K562 (cell line): ENCODE results near the gene NPDC1. TPM values are rescaled to one million over a fixed set of nuclear protein-coding genes. Genes with fewer than 3 reads are reported as not detected.

ENCODE experiments used
- ATAC-seq: fragments of 200-7000 bp; cut with Tn5 transposase; 3 replicates; pipeline ENCODE4 v1.9.1; 2020; ENCODE audit warnings: moderate library complexity
- BruUV-seq: library from RNA; stranded (reverse); fragments of 400-500 nt; replicated peaks from 2 replicates; lab custom pipeline; 2021; lab: Mats Ljungman, UMichigan
- CTCF ChIA-PET: fragments of 300-600 bp; formaldehyde crosslinking; extraction: SDS; loops from one replicate; lab custom pipeline; 2021; ENCODE audit warnings: low intra/inter-chr PET ratio; lab: Yijun Ruan, JAX
- POLR2A ChIA-PET: fragments of 300-600, 350-650 bp; sonication (Branson Sonifier 250); formaldehyde crosslinking; extraction: SDS; loops from one replicate; lab custom pipeline; 2021; ENCODE audit warnings: antibody characterized with exemption, inconsistent platforms; lab: Yijun Ruan, JAX
- DNase-seq, 4 experiments: peaks; one replicate each; pipeline versions ENCODE4 v3.0.0 to v3.0.0-alpha.2; 2011 to 2018; ENCODE audit warnings: low spot score in 3 of 4, mixed read lengths in 3 of 4; ENCODE audit errors: extremely low read depth in 1 of 4
- FAIRE-seq: peaks from 2 replicates; lab custom pipeline; 2011; peaks lifted over from hg19 to GRCh38; lab: Jason Lieb, UNC
- H2AFZ ChIP-seq: 2 replicates; pipeline ENCODE4 v1.6.0; 2011; ENCODE audit warnings: low read depth, low read length, control low read depth, inconsistent platforms
- H3K27ac ChIP-seq: fragments of 200-600 bp; 3 replicates; pipeline ENCODE4 v1.8.0; 2011; ENCODE audit warnings: low read depth, mild to moderate bottlenecking, control low read depth, inconsistent platforms, low read length, moderate library complexity, mixed read lengths; ENCODE audit errors: extremely low read depth
- H3K27me3 ChIP-seq, 2 experiments: fragments of 300-600 bp in 1 of 2; 2 replicates in 1 of 2; 3 replicates in 1 of 2; pipeline versions ENCODE4 v1.6.0 to v1.8.0; 2011; ENCODE audit warnings: inconsistent platforms in 2 of 2, low read length in 2 of 2, mild to moderate bottlenecking in 1 of 2, mixed read lengths in 1 of 2, moderate library complexity in 1 of 2; ENCODE audit not compliant: control insufficient read depth in 2 of 2, insufficient read depth in 2 of 2
- H3K36me3 ChIP-seq: fragments of 300-600 bp; 3 replicates; pipeline ENCODE4 v1.8.0; 2011; ENCODE audit warnings: mild to moderate bottlenecking, low read length, inconsistent platforms; ENCODE audit not compliant: control insufficient read depth, insufficient read depth
- H3K4me1 ChIP-seq, 2 experiments: fragments of 200-600 bp in 1 of 2; replicated peaks in 1 of 2; 2 replicates in 1 of 2; 3 replicates in 1 of 2; pipeline versions ENCODE4 v1.5.1 to v1.8.0; 2011; ENCODE audit warnings: inconsistent platforms in 2 of 2, low read length in 2 of 2, mild to moderate bottlenecking in 1 of 2, mixed read lengths in 1 of 2, moderate library complexity in 1 of 2; ENCODE audit not compliant: control insufficient read depth in 2 of 2, insufficient read depth in 2 of 2
- H3K4me2 ChIP-seq: 2 replicates; pipeline ENCODE4 v1.6.1; 2011; ENCODE audit warnings: low read length, control low read depth, inconsistent platforms, mixed read lengths; ENCODE audit not compliant: insufficient read depth
- H3K4me3 ChIP-seq: fragments of 200-600 bp; sonication (generic), shearing (Covaris generic); 2 replicates; pipeline ENCODE4 v1.5.1; 2016; ENCODE audit warnings: control low read depth, inconsistent platforms
- H3K79me2 ChIP-seq: fragments of 200-600 bp; 3 replicates; pipeline ENCODE4 v1.8.0; 2011; ENCODE audit warnings: low read length, inconsistent platforms; ENCODE audit not compliant: control insufficient read depth, insufficient read depth
- H3K9ac ChIP-seq, 2 experiments: 2 replicates each; pipeline versions ENCODE4 v1.6.0 to v1.6.1; 2011; ENCODE audit warnings: low read depth in 2 of 2, low read length in 2 of 2, control low read depth in 1 of 2, inconsistent platforms in 1 of 2, mild to moderate bottlenecking in 1 of 2, mixed read lengths in 1 of 2; ENCODE audit not compliant: insufficient read depth in 1 of 2
- H3K9me1 ChIP-seq: one replicate; pipeline ENCODE4 v1.6.0; 2011; ENCODE audit warnings: inconsistent platforms, mild to moderate bottlenecking, low read length, moderate library complexity; ENCODE audit not compliant: control insufficient read depth, insufficient read depth
- H3K9me3 ChIP-seq: replicated peaks from 2 replicates; pipeline ENCODE4 v1.5.1; 2011; ENCODE audit warnings: low read depth, low read length, inconsistent platforms; ENCODE audit not compliant: control insufficient read depth, insufficient read depth
- H4K20me1 ChIP-seq: replicated peaks from 2 replicates; pipeline ENCODE4 v1.6.1; 2011; ENCODE audit warnings: low read length, inconsistent platforms, mixed read lengths; ENCODE audit not compliant: control insufficient read depth, insufficient read depth
- BHLHE40 ChIP-seq: IDR thresholded peaks from 2 replicates; pipeline ENCODE4 v1.6.1; 2011; ENCODE audit warnings: low read length, improper control_type of control experiment
- NCOA2 ChIP-seq, 2 experiments: fragments of 450-650 bp; IDR thresholded peaks; 2 replicates each; pipeline ENCODE4 v1.6.1; 2018; ENCODE audit warnings: mild to moderate bottlenecking in 2 of 2, moderate library complexity in 1 of 2; ENCODE audit not compliant: partially characterized antibody in 2 of 2
- RHOXF2B ChIP-seq: fragments of 250-450 bp; sonication (Bioruptor Pico); conservative IDR thresholded peaks from 2 replicates; pipeline ENCODE4 v1.5.1; 2021
- SMARCA4 ChIP-seq: fragments of 450-650 bp; IDR thresholded peaks from 2 replicates; pipeline ENCODE4 v1.6.1; 2016
- ZFX ChIP-seq: sonication (generic); formaldehyde crosslinking; IDR thresholded peaks from 2 replicates; pipeline ENCODE4 v1.8.0; 2022; ENCODE audit warnings: mild to moderate bottlenecking, missing genetic modification reagents, moderate library complexity
- ZNF212 ChIP-seq: fragments of 450-650 bp; formaldehyde crosslinking; IDR thresholded peaks from 2 replicates; pipeline ENCODE4 v1.4.0; 2020; ENCODE audit warnings: mild to moderate bottlenecking
- ZNF24 ChIP-seq: fragments of 450-650 bp; IDR thresholded peaks from 2 replicates; pipeline ENCODE4 v1.6.1; 2016
- WGBS: fragments of 100-300 bp; shearing (Covaris generic); methylation state at CpG from one replicate; pipeline ENCODE4 v1.1.6; 2016; ENCODE audit warnings: low coverage, mixed read lengths; ENCODE audit not compliant: insufficient coverage; ENCODE audit errors: missing lambda C conversion rate; 5-methylcytosine and 5-hydroxymethylcytosine counted together
- in situ Hi-C: fragments of 300-500 bp; cut with MboI; formaldehyde crosslinking; loops from 4 replicates; pipeline ENCODE4 v1.15.0; 2018; ENCODE audit warnings: inconsistent platforms, mixed read lengths
- intact Hi-C: fragments of 100-400 bp; cut with micrococcal nuclease; formaldehyde crosslinking; loops from 2 replicates; pipeline ENCODE4 v1.14.2; 2022
- polyA plus RNA-seq, 8 experiments: library from polyadenylated mRNA; depleted of rRNA in 4 of 8; stranded (reverse) in 5 of 8; unstranded in 3 of 8; fragments of >200 nt; fragmentation: Nextera tagmentation in 2 of 8; fragmentation: Illumina TruSeq in 1 of 8; extraction: Ambion mirVana in 2 of 8; extraction: Trizol in 1 of 8; gene quantifications; 2 replicates each; pipeline versions ENCODE4 v1.2.1 to v1.2.3, GENCODE V29; 2011 to 2014; ENCODE audit warnings: inconsistent platforms in 1 of 8, missing spikeins in 1 of 8
- total RNA-seq, 7 experiments: library from RNA; depleted of rRNA in 6 of 7; stranded (reverse); fragments of >200 nt in 6 of 7; fragmentation: Illumina TruSeq in 2 of 7; extraction: Trizol in 2 of 7; gene quantifications; 2 replicates each; pipeline versions ENCODE4 v1.2.1 to v1.2.3, GENCODE V29; 2011 to 2021; ENCODE audit warnings: low replicate concordance in 1 of 7
- TF ChIP-seq, protein P1 (sequence below): fragments of 250-450 bp; sonication (Bioruptor Pico); IDR thresholded peaks from 2 replicates; pipeline ENCODE4 v1.8.0; 2021; ENCODE audit warnings: borderline replicate concordance, mild to moderate bottlenecking, moderate library complexity; ENCODE audit not compliant: poor library complexity, severe bottlenecking
- TF ChIP-seq, protein P2 (sequence below): sonication (generic); formaldehyde crosslinking; IDR thresholded peaks from 2 replicates; pipeline ENCODE4 v1.8.1; 2023; ENCODE audit warnings: mild to moderate bottlenecking, missing genetic modification reagents

Gene NPDC1
- total and polyA plus RNA-seq, 9 of the 15 experiments (the other 6 are each of a cell fraction or from before 2014, with no cell fraction given), result 0.06 to 2.1 (median 0.53) TPM; not detected in 3

DNA sequence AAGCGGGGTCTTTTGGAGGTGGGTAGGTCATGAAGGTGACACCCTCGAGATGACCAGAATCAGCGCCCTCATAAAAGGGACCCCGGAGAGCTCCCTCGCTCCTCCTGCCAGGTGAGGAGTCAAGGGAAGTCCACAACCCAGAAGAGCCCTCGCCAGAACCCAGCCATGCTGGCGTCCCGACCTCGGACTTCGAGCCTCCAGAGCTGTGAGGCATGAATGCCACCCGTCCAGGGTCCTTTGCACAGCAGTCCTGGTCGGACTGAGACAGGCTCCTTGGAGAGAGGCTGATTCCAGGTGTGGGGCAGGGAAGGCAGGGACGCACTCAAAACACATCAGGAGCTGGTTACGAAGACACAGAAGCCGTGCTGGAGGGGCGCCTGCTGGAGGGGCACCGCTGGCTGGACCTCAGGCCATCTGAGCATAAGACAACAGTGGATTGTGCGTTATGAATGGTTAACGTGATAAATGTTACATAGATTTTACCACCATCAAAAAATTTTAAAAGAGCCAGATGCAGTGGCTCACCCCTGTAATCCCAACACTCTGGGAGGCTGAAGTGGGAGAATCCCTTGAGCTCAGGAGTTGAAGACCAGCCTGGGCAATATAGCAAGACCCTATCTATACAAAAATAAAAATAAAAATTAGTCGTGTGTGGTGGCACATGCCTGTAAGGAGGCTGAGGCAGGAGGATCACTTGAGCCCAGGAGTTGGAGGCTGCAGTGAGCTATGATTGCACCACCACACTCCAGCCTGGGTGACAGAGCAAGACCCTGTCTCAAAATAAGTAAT, 43.9 kb downstream of the NPDC1 start:
- Histone ChIP-seq H3K4me3 (no peak overlapping the region), H3K9ac (peak overlapping the region in 1 of 2 experiments; percentile 72; a peak in 2 of 4 replicates), H3K9me3 (0 out of 2 replicates have a peak, but pooled peaks cover 1% of the 10 kb centered on the region), H4K20me1 (no peaks in the 10 kb centered on the region), H2AFZ (no peak overlapping the region), H3K9me1 (no peaks in the 10 kb centered on the region), H3K4me2 (no peak overlapping the region), H3K4me1 (peaks cover 8 to 34% of the 10 kb centered on the region in 2 experiments; a peak in 3 of 5 replicates), H3K36me3 (no peaks in the 10 kb centered on the region), H3K27me3 (no peaks in the 10 kb centered on the region), H3K79me2 (no peaks in the 10 kb centered on the region), H3K27ac (no peak overlapping the region)
- ChIA-PET POLR2A (interaction anchor here (0.6 to 1.3 kb wide), 3 partner anchors 10 to 240 kb away, joined by 3 to 5 read pairs (median 3); partner anchors contain the start of gene PAXX), CTCF (no interaction called here)
- no peak for ATAC-seq
- no TSS peak for BruUV-seq
- intact Hi-C loops (no loop called here), in situ Hi-C loops (no loop called here)
- no peak for FAIRE-seq
- DNase-seq, result no peak
- 44% methylated on average over 18 of the region's 20 CpGs for WGBS
- TF ChIP-seq RHOXF2B (CRISPR knock-in tag) (no peak), ZFX (CRISPR knock-in tag) (no peak), ZNF212 (no peak), NCOA2 (IDR thresholded peaks at IDR 0.05; ENCODE audit: partially characterized antibody in 2 of 2) (no peak), ZNF24 (no peak), SMARCA4 (no peak), BHLHE40 (no peak)
- TF ChIP-seq, protein P1, sequence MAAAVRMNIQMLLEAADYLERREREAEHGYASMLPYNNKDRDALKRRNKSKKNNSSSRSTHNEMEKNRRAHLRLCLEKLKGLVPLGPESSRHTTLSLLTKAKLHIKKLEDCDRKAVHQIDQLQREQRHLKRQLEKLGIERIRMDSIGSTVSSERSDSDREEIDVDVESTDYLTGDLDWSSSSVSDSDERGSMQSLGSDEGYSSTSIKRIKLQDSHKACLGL (CRISPR knock-in tag), result no peak
- TF ChIP-seq, protein P2, sequence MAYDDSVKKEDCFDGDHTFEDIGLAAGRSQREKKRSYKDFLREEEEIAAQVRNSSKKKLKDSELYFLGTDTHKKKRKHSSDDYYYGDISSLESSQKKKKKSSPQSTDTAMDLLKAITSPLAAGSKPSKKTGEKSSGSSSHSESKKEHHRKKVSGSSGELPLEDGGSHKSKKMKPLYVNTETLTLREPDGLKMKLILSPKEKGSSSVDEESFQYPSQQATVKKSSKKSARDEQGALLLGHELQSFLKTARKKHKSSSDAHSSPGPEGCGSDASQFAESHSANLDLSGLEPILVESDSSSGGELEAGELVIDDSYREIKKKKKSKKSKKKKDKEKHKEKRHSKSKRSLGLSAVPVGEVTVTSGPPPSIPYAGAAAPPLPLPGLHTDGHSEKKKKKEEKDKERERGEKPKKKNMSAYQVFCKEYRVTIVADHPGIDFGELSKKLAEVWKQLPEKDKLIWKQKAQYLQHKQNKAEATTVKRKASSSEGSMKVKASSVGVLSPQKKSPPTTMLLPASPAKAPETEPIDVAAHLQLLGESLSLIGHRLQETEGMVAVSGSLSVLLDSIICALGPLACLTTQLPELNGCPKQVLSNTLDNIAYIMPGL (CRISPR knock-in tag), result no peak
